Measurements from ENCODE around the gene HMGN1.

The HMGN1 gene

GRCh38 chr21:39326607-39327307, 22.1 kb downstream of the HMGN1 start:
- DNase-seq = no peak

- DNase-seq = no peak
These were observed 23.4 kb downstream of the HMGN1 start for GRCh38 chr21:39325458-39325857.

DNA sequence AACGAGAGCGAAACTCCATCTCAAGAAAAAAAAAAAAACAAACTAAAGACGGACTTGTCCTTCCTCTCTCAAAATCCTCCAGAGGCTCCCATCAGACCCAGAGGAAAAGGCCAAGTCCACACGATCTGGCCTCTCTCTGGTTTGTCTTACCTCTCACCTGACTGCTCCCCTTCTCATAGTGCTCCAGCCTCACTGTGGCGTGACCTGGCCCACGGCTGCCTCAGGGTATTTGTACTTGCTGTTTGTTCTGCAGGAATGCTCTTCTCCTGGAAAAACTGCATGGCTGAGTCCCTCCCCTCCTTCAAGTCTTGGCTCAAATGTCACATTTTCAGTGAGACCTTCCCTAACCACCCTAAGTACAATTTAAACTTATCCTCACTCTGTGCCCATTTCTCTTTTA, 27.5 kb downstream of the HMGN1 start:
- no peak for DNase-seq

DNA sequence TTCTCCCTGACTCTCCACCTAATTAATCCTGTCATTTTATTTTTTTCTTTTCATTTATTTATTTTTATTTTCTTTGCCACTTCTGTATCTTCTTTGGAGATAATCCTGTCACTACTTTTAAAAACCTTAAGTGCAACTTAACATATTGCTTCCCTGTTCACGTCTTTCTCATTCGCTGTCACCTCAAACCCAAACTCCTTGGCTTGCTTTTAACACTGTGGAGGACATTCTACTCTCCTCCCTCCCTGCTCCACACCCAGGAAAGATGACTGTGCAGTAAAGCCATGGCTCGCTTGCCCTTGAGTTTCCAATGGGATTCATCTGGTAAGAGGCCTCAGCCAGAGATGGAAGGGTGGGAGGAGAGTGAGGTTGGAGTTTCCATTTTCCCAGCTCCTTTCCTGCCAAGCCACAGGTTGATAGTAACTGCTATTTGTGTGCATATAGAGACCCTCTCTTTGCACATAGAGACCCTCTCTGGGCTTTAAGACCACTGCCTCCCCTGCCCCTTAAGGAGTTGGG, 29.0 kb downstream of the HMGN1 start:
- no peak for DNase-seq

GRCh38 chr21:39319251-39319756, 29.6 kb downstream of the HMGN1 start:
- DNase-seq = no peak

DNA sequence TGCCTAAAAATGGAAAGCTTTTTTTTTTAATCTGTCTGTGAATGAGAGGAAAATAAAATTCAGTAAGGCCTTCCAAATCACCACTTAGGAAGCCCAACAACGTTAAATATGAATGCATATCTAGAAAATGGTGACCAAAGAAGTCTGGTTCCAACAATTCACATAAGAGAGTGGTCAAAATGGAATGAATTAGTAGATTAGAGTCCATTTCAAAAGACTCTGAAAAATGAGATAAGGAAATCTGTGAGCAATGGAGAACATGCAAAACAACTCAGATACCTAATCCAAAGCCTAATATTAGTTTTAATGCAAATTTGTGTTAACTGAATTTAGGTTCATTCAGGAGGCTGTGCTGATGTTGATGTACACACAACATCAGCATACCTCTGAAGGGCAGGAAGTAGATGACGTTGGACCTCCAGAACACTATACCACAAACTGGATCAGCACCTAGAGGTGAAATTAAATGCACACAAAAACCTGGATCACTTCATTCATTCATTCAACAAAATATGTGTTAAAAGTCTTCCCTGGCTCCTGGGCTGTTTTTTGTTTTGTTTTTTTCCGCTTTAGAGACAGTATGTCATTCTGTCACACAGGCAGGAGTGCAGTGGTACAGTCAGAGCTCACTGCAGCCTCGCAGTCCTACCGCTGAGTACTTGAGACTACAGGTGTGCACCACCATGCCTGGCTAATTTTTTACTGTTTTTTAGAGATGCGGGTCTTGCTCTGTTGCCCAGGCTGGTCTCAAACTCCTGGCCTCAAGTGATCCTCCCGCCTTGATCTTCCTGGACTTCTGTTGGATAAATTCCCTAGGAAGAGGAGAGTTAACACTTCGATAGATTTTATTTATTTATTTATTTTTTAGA, 30.6 kb downstream of the HMGN1 start:
- DNase-seq = no peak

DNA sequence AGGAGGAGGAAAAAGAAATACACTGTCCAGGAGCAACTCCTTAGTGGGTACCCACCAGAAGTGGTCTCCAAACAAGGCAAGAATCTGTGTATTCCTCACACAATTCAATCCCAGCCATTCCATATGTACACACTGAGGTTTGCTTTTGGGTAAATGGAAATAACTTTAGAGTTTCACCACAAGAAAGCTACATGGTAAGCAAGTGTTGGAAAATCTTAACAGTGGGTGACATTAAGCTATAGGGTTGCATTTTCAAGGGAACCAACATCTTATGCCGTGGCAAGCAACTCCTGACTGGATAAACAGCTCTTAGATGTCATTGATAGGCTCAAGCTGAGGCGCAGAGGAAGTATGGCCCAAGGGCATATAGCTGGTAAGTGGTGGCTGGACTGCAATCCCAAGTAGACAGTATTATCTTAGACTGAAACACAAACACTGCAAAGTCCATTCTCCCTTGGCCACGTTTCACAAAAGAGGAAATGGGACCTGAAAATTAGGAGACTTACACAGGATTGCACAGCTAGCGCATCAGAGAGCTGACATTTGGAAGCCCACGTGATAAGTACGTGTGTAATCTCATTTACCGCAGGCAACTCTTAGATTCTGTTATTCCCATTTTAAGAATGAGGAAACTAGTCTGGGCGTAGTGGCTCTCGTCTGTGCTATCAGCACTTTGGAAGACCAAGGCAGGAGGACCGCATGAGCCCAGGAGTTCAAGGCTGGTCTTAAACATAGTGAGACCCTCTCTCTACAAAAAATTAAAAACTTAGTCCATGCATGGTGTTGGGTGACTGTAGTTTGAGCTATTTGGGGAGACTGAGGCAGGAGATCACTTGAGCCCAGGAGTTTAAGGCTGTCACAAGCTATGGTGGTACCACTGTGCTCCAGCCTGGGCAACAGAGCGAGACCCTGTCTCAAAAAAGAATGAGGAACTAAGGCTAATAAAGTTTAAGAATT, 31.5 kb downstream of the HMGN1 start:
- no peak for DNase-seq

DNA sequence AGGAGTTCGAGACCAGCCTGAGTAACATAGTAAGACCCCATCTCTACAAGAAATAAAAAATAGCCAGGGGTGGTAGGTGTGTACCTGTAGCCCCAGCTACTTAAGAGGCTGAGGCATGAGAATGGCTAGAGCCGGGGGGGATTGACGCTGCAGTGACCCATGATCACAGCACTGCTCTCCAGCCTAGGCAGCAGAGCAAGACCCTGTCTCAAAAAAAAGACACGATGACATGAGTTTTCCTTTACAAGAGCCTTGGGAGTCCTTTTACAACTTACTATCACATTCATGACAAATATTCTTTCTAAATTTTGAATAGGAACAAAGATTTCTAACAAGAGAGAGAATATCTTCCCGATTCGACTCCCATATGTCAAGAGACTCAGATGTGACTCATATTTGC, 32.2 kb downstream of the HMGN1 start:
- DNase-seq = no peak

- no peak for DNase-seq
These were observed 33.1 kb downstream of the HMGN1 start for GRCh38 chr21:39315603-39316445.

DNA sequence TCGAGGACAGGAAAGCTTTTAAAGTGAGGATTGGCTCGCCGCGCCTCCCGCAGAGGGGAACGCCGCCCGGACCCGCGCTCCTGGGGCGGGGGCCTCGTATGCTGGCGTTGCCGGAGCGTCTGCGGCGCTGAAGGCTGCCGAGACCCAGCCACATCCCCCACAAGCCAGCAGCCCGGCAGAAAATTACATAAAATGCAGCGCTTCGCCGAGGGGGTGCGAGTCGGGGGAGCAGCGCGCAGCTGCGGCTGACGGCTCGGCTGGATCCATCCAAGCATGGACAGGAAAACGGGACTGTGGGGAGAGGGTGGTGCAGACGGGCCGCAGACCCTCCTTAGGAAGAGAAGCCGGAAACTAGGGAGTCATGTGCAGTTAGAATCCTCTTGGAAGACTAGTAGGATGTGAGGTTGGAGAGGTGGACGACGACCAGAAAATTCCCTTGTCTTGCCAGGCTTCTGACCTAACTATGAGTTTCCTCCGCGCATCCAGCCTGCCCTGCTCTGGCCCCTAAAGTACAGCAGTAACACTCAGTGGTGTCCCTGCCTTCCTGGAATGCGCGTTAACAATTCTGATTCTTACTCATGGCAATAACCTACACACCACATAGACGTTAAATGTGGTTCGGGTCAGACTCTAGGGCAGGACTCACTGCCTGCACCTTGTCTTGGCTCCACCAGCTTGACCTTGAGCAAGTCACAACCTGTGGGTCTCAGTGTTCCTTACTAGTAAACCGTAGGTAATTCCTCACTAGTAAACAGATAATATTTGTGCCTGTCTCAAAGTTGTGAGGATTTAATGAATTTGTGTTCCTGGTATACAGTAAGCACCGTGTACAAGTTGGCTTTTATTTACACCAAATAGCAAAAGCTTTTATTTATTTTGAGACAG, 34.5 kb downstream of the HMGN1 start:
- DNase-seq = no peak

- DNase-seq = no peak
These were observed 35.2 kb downstream of the HMGN1 start, which contains the start of gene BRWD1 for GRCh38 chr21:39313571-39314142. TSS of gene BRWD1 (minus strand) at chr21:39313632. CDS start at chr21:39313491, 141 bp downstream.

DNA sequence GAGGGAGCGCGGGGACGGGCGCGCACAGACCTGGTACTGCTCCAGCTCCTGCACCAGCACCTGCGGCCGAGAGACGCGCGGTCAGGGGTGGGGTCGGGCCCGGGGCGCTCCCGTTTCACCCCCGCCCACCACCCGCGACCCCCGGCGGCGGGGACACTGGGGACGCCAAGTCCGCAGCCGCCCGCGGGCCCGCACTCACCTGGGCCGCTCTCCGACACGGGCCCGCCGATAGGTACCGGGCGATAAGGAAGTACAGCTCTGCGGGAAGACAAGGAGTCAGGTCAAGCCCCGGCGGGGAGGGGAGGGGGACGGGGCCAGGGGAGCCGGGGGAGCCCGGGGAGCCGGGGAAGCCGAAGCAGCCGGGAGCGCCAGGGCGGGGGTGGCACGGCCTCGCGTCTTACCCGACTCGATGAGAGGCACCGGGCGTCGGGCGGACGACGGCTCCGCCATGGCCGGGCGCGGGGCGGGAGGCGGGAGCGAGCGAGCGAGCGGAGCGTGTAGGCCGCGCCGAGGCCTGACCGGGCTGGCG, 35.8 kb downstream of the HMGN1 start:
- DNase-seq = no peak

- peak; percentile 26 for DNase-seq
These were observed 36.5 kb downstream of the HMGN1 start for GRCh38 chr21:39312112-39313041.

DNA sequence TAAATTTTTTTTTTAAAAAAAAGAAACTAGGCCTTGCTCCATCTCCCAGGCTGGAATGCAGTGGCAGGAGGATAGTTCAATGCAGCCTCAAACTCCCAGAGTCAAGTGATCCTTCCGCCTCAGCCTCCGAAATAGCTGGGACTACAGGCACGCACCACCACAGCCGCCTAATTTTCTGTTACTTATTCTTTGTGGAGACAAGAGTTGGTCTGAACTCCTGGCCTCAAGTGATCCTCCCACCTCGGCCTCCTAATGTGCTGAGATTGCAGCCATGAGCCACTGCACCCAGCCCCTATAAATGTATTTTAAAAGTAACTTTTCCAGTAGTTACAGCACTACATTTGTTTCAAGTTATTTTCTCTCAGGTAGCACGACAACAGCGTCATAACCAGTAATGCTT, 37.7 kb downstream of the HMGN1 start:
- DNase-seq = no peak

GRCh38 chr21:39307466-39307865, 41.4 kb downstream of the HMGN1 start:
- DNase-seq = no peak

GRCh38 chr21:39300587-39300986, 48.3 kb downstream of the HMGN1 start:
- no peak for DNase-seq

DNA sequence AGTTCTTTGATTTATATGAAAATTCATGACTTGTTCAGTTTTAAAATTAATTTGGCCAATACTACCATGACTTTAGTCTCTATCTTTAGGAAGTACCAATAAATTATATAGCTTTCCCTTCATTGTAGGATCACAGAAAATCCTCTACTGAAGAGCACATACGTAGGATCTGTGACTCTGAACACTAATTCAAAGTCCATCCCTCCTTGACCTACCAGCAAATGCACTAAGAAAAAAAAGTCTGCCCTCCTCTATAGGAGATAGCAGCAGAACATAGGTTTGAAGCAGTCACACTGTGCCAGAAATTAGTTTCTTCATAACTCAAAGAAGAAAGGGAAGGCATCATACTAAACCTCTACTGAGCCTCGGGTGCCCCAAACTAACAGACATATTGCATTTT, 52.0 kb downstream of the HMGN1 start:
- no peak for DNase-seq

Data from cortex of kidney (tissue), 1 donor.